Fibroblast of skin of left quadriceps (primary cell): ENCODE results near the gene MRPL52.
"Not testable (repeated sequence)": the region's sequence is repeated elsewhere in the genome, so short reads cannot be mapped to it uniquely, and the experiment has no call there.

ENCODE experiments used
- DNase-seq, 2 experiments: peaks; one replicate each; pipeline ENCODE4 v3.0.0-alpha.2; 2013; ENCODE audit warnings: low read depth in 2 of 2

Gene MRPL52

GRCh38 chr14:22852940-22853767 lies 23.5 kb downstream of the MRPL52 start:
- DNase-seq: peak in 1 of 2 experiments; percentile 64

GRCh38 chr14:22854296-22854695 lies 24.6 kb downstream of the MRPL52 start:
- not testable (repeated sequence) for DNase-seq

- no peak for DNase-seq
Observed at GRCh38 chr14:22854963-22855724, 25.5 kb downstream of the MRPL52 start.

GRCh38 chr14:22856428-22856827 lies 26.7 kb downstream of the MRPL52 start:
- no peak for DNase-seq

- not testable (repeated sequence) for DNase-seq
Observed at GRCh38 chr14:22860377-22860776, 30.7 kb downstream of the MRPL52 start.

- no peak for DNase-seq
Observed at GRCh38 chr14:22861651-22862050, 32.0 kb downstream of the MRPL52 start.

GRCh38 chr14:22864979-22865378 lies 35.3 kb downstream of the MRPL52 start:
- no peak for DNase-seq

GRCh38 chr14:22865424-22866405 lies 36.0 kb downstream of the MRPL52 start:
- DNase-seq: no peak

GRCh38 chr14:22866874-22867273 lies 37.2 kb downstream of the MRPL52 start:
- DNase-seq: no peak

- no peak for DNase-seq
Observed at GRCh38 chr14:22870811-22871223, 41.1 kb downstream of the MRPL52 start.

- DNase-seq: no peak
Observed at GRCh38 chr14:22871224-22872032, 41.7 kb downstream of the MRPL52 start, which contains the start of gene LRP10. Gene LRP10 (plus strand): TSS chr14:22871740. CDS start chr14:22872304, 564 bp downstream.

GRCh38 chr14:22872033-22872832 lies 42.5 kb downstream of the MRPL52 start:
- DNase-seq: peak in 1 of 2 experiments; percentile 61

GRCh38 chr14:22872833-22873520 lies 43.3 kb downstream of the MRPL52 start:
- DNase-seq: no peak

GRCh38 chr14:22875003-22875747 lies 45.5 kb downstream of the MRPL52 start:
- DNase-seq: no peak

- DNase-seq: no peak
Observed at GRCh38 chr14:22875748-22876319, 46.1 kb downstream of the MRPL52 start.

GRCh38 chr14:22877000-22877501 lies 47.4 kb downstream of the MRPL52 start:
- DNase-seq: no peak

GRCh38 chr14:22878271-22879246 lies 48.9 kb downstream of the MRPL52 start:
- no peak for DNase-seq
